ENCODE data around the gene HOXB5.

Gene HOXB5

GRCh38 chr17:48618256-48618896 lies 24.8 kb upstream of the HOXB5 start:
- Histone ChIP-seq H3K27ac (ENCODE audit: low read depth, low read length) (no peak overlapping the region), H3K14ac (ENCODE audit: low read length) (no peak overlapping the region), H3K18ac (ENCODE audit: low read length) (no peak overlapping the region), H3K4me1 (ENCODE audit: control insufficient read depth in 1 of 2, insufficient read depth in 2 of 2, low read length in 2 of 2) (peaks cover 6 to 7% of the 10 kb centered on the region in 2 experiments), H4K91ac (ENCODE audit: low read depth, low read length) (no peak overlapping the region), H3K4ac (ENCODE audit: low read depth, low read length) (no peak overlapping the region), H4K12ac (ENCODE audit: low read depth, low read length) (no peak overlapping the region), H3K79me1 (ENCODE audit: low read length) (peaks cover 2% of the 10 kb centered on the region), H3K23ac (ENCODE audit: low read length) (no peak overlapping the region), H3K4me2 (ENCODE audit: low read length) (peak overlapping the region; percentile 50), H3K4me3 (ENCODE audit: low read depth, low read length) (no peak overlapping the region), H3K9me3 (ENCODE audit: insufficient read depth, low read depth, low read length) (peaks cover 15% of the 10 kb centered on the region), H2BK120ac (ENCODE audit: insufficient read depth, low read length, poor library complexity) (no peak overlapping the region), H3K9ac (ENCODE audit: low read length) (no peak overlapping the region), H2AFZ (ENCODE audit: insufficient read depth, low read length, poor library complexity) (no peak overlapping the region), H2BK12ac (ENCODE audit: low read length) (no peak overlapping the region), H3K36me3 (ENCODE audit: control insufficient read depth in 1 of 2, insufficient read depth in 2 of 2, low read length in 2 of 2) (no peaks in the 10 kb centered on the region), H3K79me2 (ENCODE audit: control insufficient read depth, insufficient read depth, low read length, poor library complexity) (no peaks in the 10 kb centered on the region), H2AK5ac (ENCODE audit: low read length) (no peak overlapping the region), H3K27me3 (ENCODE audit: insufficient read depth, low read length) (peaks cover 90% of the 10 kb centered on the region), H2BK5ac (ENCODE audit: low read depth, low read length, poor library complexity) (no peak overlapping the region), H4K8ac (ENCODE audit: low read depth, low read length) (no peak overlapping the region)
- no CpG with 5 or more reads among the region's 25 CpGs for WGBS (ENCODE audit: extremely low coverage, insufficient coverage, insufficient read length)
- peak; percentile 84 to 95 for DNase-seq

- no peak overlapping the region for H2BK5ac ChIP-seq (ENCODE audit: low read depth, low read length, poor library complexity)
- no peak overlapping the region for H3K4me3 ChIP-seq (ENCODE audit: low read depth, low read length)
- no peaks in the 10 kb centered on the region for H3K79me2 ChIP-seq (ENCODE audit: control insufficient read depth, insufficient read depth, low read length, poor library complexity)
- H3K36me3 ChIP-seq (ENCODE audit: control insufficient read depth in 1 of 2, insufficient read depth in 2 of 2, low read length in 2 of 2): no peaks in the 10 kb centered on the region
- no peak overlapping the region for H3K14ac ChIP-seq (ENCODE audit: low read length)
- H2AK5ac ChIP-seq (ENCODE audit: low read length): no peak overlapping the region
- H3K23ac ChIP-seq (ENCODE audit: low read length): no peak overlapping the region
- H4K91ac ChIP-seq (ENCODE audit: low read depth, low read length): no peak overlapping the region
- H3K4me1 ChIP-seq (ENCODE audit: control insufficient read depth in 1 of 2, insufficient read depth in 2 of 2, low read length in 2 of 2): peaks cover 6 to 7% of the 10 kb centered on the region in 2 experiments
- H2BK120ac ChIP-seq (ENCODE audit: insufficient read depth, low read length, poor library complexity): no peak overlapping the region
- DNase-seq: no peak
- H2AFZ ChIP-seq (ENCODE audit: insufficient read depth, low read length, poor library complexity): no peak overlapping the region
- H3K9me3 ChIP-seq (ENCODE audit: insufficient read depth, low read depth, low read length): peaks cover 11% of the 10 kb centered on the region
- no peak overlapping the region for H3K9ac ChIP-seq (ENCODE audit: low read length)
- WGBS (ENCODE audit: extremely low coverage, insufficient coverage, insufficient read length): no CpG with 5 or more reads among the region's 43 CpGs
- no peak overlapping the region for H3K27ac ChIP-seq (ENCODE audit: low read depth, low read length)
- H3K27me3 ChIP-seq (ENCODE audit: insufficient read depth, low read length): peaks cover 83% of the 10 kb centered on the region
- H3K4ac ChIP-seq (ENCODE audit: low read depth, low read length): no peak overlapping the region
- H3K18ac ChIP-seq (ENCODE audit: low read length): no peak overlapping the region
- H3K79me1 ChIP-seq (ENCODE audit: low read length): peaks cover 2% of the 10 kb centered on the region
- no peak overlapping the region for H4K8ac ChIP-seq (ENCODE audit: low read depth, low read length)
- no peak overlapping the region for H3K4me2 ChIP-seq (ENCODE audit: low read length)
- H2BK12ac ChIP-seq (ENCODE audit: low read length): no peak overlapping the region
- no peak overlapping the region for H4K12ac ChIP-seq (ENCODE audit: low read depth, low read length)
Observed at GRCh38 chr17:48617471-48618255, 24.1 kb upstream of the HOXB5 start.

- H2AFZ ChIP-seq (ENCODE audit: insufficient read depth, low read length, poor library complexity): no peak overlapping the region
- no peaks in the 10 kb centered on the region for H3K36me3 ChIP-seq (ENCODE audit: control insufficient read depth in 1 of 2, insufficient read depth in 2 of 2, low read length in 2 of 2)
- peaks cover 75% of the 10 kb centered on the region for H3K27me3 ChIP-seq (ENCODE audit: insufficient read depth, low read length)
- no peak overlapping the region for H3K4me2 ChIP-seq (ENCODE audit: low read length)
- no peak overlapping the region for H2BK5ac ChIP-seq (ENCODE audit: low read depth, low read length, poor library complexity)
- H3K4me3 ChIP-seq (ENCODE audit: low read depth, low read length): no peak overlapping the region
- H3K79me1 ChIP-seq (ENCODE audit: low read length): peaks cover 2% of the 10 kb centered on the region
- H3K9me3 ChIP-seq (ENCODE audit: insufficient read depth, low read depth, low read length): peaks cover 8% of the 10 kb centered on the region
- no peak overlapping the region for H2AK5ac ChIP-seq (ENCODE audit: low read length)
- no peak for DNase-seq
- H3K79me2 ChIP-seq (ENCODE audit: control insufficient read depth, insufficient read depth, low read length, poor library complexity): no peaks in the 10 kb centered on the region
- no peak overlapping the region for H4K12ac ChIP-seq (ENCODE audit: low read depth, low read length)
- WGBS (ENCODE audit: extremely low coverage, insufficient coverage, insufficient read length): no CpG with 5 or more reads among the region's 15 CpGs
- no peak overlapping the region for H2BK120ac ChIP-seq (ENCODE audit: insufficient read depth, low read length, poor library complexity)
- H3K14ac ChIP-seq (ENCODE audit: low read length): no peak overlapping the region
- no peak overlapping the region for H4K91ac ChIP-seq (ENCODE audit: low read depth, low read length)
- H4K8ac ChIP-seq (ENCODE audit: low read depth, low read length): no peak overlapping the region
- H3K9ac ChIP-seq (ENCODE audit: low read length): no peak overlapping the region
- no peak overlapping the region for H3K23ac ChIP-seq (ENCODE audit: low read length)
- no peak overlapping the region for H2BK12ac ChIP-seq (ENCODE audit: low read length)
- H3K4me1 ChIP-seq (ENCODE audit: control insufficient read depth in 1 of 2, insufficient read depth in 2 of 2, low read length in 2 of 2): peaks cover 8 to 9% of the 10 kb centered on the region in 2 experiments
- H3K4ac ChIP-seq (ENCODE audit: low read depth, low read length): no peak overlapping the region
- no peak overlapping the region for H3K18ac ChIP-seq (ENCODE audit: low read length)
- H3K27ac ChIP-seq (ENCODE audit: low read depth, low read length): no peak overlapping the region
Observed at GRCh38 chr17:48616717-48617470, 23.3 kb upstream of the HOXB5 start.

GRCh38 chr17:48615963-48616716 lies 22.6 kb upstream of the HOXB5 start:
- WGBS (ENCODE audit: extremely low coverage, insufficient coverage, insufficient read length): no CpG with 5 or more reads among the region's 17 CpGs
- no peak overlapping the region for H3K4me2 ChIP-seq (ENCODE audit: low read length)
- peaks cover 9 to 13% of the 10 kb centered on the region in 2 experiments for H3K4me1 ChIP-seq (ENCODE audit: control insufficient read depth in 1 of 2, insufficient read depth in 2 of 2, low read length in 2 of 2)
- H3K79me2 ChIP-seq (ENCODE audit: control insufficient read depth, insufficient read depth, low read length, poor library complexity): no peaks in the 10 kb centered on the region
- no peak overlapping the region for H2BK5ac ChIP-seq (ENCODE audit: low read depth, low read length, poor library complexity)
- H4K12ac ChIP-seq (ENCODE audit: low read depth, low read length): no peak overlapping the region
- peaks cover 8% of the 10 kb centered on the region for H3K9me3 ChIP-seq (ENCODE audit: insufficient read depth, low read depth, low read length)
- H3K9ac ChIP-seq (ENCODE audit: low read length): no peak overlapping the region
- no peak overlapping the region for H3K27ac ChIP-seq (ENCODE audit: low read depth, low read length)
- no peak overlapping the region for H2AK5ac ChIP-seq (ENCODE audit: low read length)
- H3K27me3 ChIP-seq (ENCODE audit: insufficient read depth, low read length): peaks cover 70% of the 10 kb centered on the region
- H3K18ac ChIP-seq (ENCODE audit: low read length): no peak overlapping the region
- H3K14ac ChIP-seq (ENCODE audit: low read length): no peak overlapping the region
- H4K91ac ChIP-seq (ENCODE audit: low read depth, low read length): no peak overlapping the region
- H3K4ac ChIP-seq (ENCODE audit: low read depth, low read length): no peak overlapping the region
- peaks cover 7% of the 10 kb centered on the region for H3K79me1 ChIP-seq (ENCODE audit: low read length)
- H4K8ac ChIP-seq (ENCODE audit: low read depth, low read length): no peak overlapping the region
- no peak for DNase-seq
- H2AFZ ChIP-seq (ENCODE audit: insufficient read depth, low read length, poor library complexity): no peak overlapping the region
- no peak overlapping the region for H3K4me3 ChIP-seq (ENCODE audit: low read depth, low read length)
- no peak overlapping the region for H3K23ac ChIP-seq (ENCODE audit: low read length)
- no peak overlapping the region for H2BK12ac ChIP-seq (ENCODE audit: low read length)
- no peaks in the 10 kb centered on the region for H3K36me3 ChIP-seq (ENCODE audit: control insufficient read depth in 1 of 2, insufficient read depth in 2 of 2, low read length in 2 of 2)
- H2BK120ac ChIP-seq (ENCODE audit: insufficient read depth, low read length, poor library complexity): no peak overlapping the region

Measured in trophoblast cell (in vitro differentiated cells and primary cell).